IPS-15b (cell line): ENCODE data around the gene PFN4.
A peak's percentile ranks its signal among the peaks of the same experiment; 100 is the strongest.
"Not testable (repeated sequence)": the region's sequence is repeated elsewhere in the genome, so short reads cannot be mapped to it uniquely, and the experiment has no call there.

Source experiments
- H3K27me3 ChIP-seq: one replicate; pipeline ENCODE4 v1.6.1; 2013; ENCODE audit warnings: low read length; ENCODE audit not compliant: control insufficient read depth, insufficient read depth
- H3K36me3 ChIP-seq: one replicate; pipeline ENCODE4 v1.6.1; 2013; ENCODE audit warnings: low read length; ENCODE audit not compliant: control insufficient read depth, insufficient read depth
- H3K4me1 ChIP-seq: one replicate; pipeline ENCODE4 v1.6.1; 2013; ENCODE audit warnings: mild to moderate bottlenecking, low read length; ENCODE audit not compliant: control insufficient read depth, insufficient read depth
- H3K4me3 ChIP-seq: one replicate; pipeline ENCODE4 v1.5.1; 2013; ENCODE audit warnings: low read depth, low read length
- H3K9ac ChIP-seq: one replicate; pipeline ENCODE4 v1.6.1; 2013; ENCODE audit warnings: low read depth, mild to moderate bottlenecking, low read length
- H3K9me3 ChIP-seq: one replicate; pipeline ENCODE4 v1.6.1; 2013; ENCODE audit warnings: mild to moderate bottlenecking, low read length; ENCODE audit not compliant: control insufficient read depth, insufficient read depth

Gene PFN4

DNA sequence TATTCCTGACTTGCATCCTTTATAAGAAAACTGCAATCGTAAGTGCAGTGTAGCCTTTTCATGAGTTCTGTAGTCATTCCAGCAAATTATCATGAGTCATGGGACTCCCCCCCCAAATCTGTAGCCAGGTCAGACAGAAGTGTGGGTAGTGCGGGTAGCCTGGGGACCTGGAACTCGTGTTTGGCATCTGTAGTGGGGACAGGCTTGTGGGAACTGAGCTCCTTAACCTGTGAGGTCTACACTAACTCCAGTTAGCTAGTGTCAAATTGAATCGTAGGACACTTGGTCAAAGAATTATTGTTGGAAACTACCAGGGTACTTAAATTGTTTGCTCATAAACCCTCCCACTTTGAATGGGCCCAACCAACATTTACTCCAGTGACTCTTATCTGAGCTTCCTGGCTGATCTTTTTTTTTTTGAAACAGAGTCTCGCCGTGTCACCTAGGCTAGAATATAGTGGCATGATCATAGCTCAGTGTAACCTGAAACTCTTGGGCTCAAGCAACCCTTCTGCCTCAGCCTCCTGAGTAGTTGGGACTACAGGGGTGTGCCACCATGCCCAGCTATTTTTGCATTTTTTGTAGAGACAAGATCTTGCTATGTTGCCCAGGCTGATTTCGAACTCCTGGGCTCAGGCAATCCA lies 12.4 kb downstream of the PFN4 start:
- H3K4me1 ChIP-seq: no peaks in the 10 kb centered on the region
- no peak overlapping the region for H3K9ac ChIP-seq
- no peaks in the 10 kb centered on the region for H3K27me3 ChIP-seq
- no peaks in the 10 kb centered on the region for H3K36me3 ChIP-seq
- no peak overlapping the region for H3K4me3 ChIP-seq
- H3K9me3 ChIP-seq: peaks cover 6% of the 10 kb centered on the region

DNA sequence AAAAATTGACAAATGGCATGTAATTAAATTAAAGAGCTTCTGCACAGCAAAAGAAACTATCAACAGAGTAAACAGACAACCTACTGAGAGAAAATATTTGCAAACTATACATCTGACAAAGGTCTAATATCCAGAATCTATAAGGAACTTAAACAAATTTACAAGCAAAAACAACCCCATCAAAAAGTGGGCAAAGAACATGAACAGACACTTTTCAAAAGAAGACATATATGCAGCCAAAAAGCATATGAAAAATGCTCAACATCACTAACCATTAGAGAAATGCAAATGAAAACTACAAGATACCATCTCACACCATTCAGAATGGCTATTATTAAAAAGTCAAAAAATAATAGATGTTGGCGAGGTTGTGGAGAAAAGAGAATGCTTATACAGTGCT lies 13.7 kb downstream of the PFN4 start:
- H3K9me3 ChIP-seq, H3K36me3 ChIP-seq, H3K4me1 ChIP-seq, H3K4me3 ChIP-seq, H3K27me3 ChIP-seq, H3K9ac ChIP-seq: not testable (repeated sequence)

DNA sequence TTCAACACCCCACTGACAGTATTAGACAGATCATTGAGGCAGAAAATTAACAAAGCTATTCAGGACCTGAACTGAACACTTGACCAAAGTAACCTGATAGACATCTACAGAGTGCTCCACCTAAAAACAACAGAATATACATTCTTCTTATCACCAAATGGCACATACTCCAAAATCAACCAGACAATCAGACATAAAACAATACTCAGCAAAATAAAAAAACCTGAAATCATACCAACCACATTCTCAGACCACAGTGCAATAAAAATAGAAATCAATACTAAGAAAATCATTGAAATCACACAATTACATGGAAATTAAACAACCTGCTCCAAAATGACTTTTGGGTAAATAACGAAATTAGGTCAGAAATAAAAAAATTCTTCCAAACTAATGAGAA lies 15.8 kb downstream of the PFN4 start:
- Histone ChIP-seq H3K9ac (no peak overlapping the region), H3K4me1 (no peaks in the 10 kb centered on the region), H3K27me3 (no peaks in the 10 kb centered on the region), H3K36me3 (no peaks in the 10 kb centered on the region), H3K4me3 (no peak overlapping the region), H3K9me3 (no peaks in the 10 kb centered on the region)

DNA sequence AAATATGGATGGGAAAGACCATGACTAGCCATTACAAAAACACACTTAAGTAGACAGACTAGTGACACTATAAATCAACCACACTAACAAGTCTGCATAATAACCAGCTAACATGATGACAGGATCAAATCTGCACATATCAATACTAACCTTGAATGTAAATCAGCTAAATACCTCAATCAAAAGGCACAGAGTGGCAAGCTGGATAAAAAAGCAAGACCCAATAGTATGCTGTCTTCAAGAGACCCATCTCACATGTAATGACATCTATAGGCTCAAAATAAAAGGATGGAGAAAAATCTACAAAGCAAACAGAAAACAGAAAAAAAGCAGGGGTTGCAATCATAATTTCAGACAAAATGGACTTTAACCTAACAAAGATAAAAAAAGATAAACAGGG lies 16.3 kb downstream of the PFN4 start:
- Histone ChIP-seq H3K9ac (no peak overlapping the region), H3K36me3 (no peaks in the 10 kb centered on the region), H3K4me3 (no peak overlapping the region), H3K9me3 (no peaks in the 10 kb centered on the region), H3K27me3 (no peaks in the 10 kb centered on the region), H3K4me1 (no peaks in the 10 kb centered on the region)

DNA sequence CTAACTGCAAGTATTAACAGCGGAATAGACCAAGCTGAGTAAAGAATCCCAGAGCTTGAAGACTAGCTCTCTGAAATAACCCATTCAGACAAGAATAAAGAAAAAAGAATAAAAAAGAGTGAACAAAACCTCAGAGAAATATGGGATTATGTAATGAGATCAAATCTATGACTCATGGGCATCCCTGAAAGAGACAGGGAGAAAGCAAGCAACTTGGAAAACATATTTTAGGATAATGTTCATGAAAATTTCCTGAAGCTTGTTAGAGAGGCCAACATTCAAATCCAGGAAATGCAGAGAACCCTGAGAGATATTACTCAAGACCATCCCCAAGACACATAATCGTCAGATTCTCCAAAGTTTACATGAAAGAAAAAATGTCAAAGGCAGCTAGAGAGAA lies 17.3 kb downstream of the PFN4 start:
- no peak overlapping the region for H3K9ac ChIP-seq
- no peaks in the 10 kb centered on the region for H3K4me1 ChIP-seq
- no peak overlapping the region for H3K4me3 ChIP-seq
- H3K27me3 ChIP-seq: no peaks in the 10 kb centered on the region
- H3K36me3 ChIP-seq: no peaks in the 10 kb centered on the region
- H3K9me3 ChIP-seq: no peaks in the 10 kb centered on the region

DNA sequence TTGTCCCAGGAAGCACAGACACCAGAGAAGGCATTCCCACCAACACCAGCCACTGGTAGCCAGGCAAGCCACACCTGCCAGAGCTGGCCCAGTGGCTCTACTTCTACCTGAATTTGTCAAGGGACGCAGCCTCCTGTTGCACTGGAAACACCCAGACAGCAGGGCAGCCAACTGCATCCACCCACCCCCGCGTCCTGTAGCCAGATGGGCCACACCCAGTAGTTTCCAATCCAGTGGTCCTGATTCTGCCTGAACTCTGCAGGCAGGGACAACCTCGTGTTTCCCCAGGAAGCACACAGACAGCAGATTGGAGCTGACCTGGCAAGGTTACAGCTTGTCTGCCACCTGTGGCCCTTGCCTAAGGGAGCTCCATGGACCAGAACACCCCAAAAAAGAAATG lies 18.2 kb downstream of the PFN4 start:
- Histone ChIP-seq H3K27me3 (no peaks in the 10 kb centered on the region), H3K4me1 (no peaks in the 10 kb centered on the region), H3K9ac (no peak overlapping the region), H3K9me3 (no peaks in the 10 kb centered on the region), H3K4me3 (no peak overlapping the region), H3K36me3 (no peaks in the 10 kb centered on the region)

DNA sequence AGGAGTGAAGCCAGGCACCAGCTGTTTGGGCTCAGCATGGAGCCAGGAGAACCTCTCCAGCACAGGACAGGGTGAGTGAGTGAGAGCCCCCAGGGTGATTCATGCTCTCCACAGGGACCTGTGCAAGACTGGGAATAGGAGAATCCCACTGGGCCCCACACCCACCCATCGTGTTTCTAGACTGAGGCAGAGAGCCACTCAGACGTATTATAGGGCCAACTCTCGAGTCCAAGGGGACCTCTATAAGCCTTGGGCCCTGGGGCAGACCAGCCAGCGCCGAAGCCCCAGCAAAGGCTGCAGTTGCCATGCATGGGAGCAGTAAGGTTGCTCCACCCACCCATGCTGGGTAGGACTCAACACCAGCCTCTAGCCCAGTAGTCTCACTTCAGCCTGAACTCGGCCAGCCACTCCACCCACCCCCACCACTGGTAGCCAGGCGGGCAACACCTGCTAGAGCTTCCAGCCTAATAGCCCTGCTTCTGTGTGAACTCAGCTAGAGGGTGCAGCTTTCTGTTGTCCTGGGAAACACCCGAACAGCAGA lies 19.0 kb downstream of the PFN4 start:
- Histone ChIP-seq H3K9ac (no peak overlapping the region), H3K4me3 (no peak overlapping the region), H3K4me1 (no peaks in the 10 kb centered on the region)

DNA sequence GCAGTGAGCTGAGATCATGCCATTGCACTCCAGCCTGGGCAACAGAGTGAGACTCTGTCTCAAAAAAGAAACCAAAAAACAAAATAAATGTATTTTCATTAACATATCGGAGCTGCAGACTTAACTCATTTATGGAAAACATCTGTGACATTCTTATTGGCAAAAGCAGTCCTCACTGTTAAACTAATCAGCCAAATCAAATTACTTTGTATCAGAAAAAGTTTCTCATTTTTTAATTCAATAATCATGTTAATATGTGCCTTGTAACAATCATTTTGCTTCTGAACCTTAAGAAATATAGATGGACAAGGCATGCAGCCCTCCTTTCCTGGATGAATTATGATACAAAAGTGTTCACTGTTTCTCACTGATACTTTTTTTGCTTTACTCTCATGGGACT lies 20.5 kb downstream of the PFN4 start:
- Histone ChIP-seq H3K27me3 (no peaks in the 10 kb centered on the region), H3K9ac (no peak overlapping the region), H3K4me3 (no peak overlapping the region), H3K36me3 (no peaks in the 10 kb centered on the region), H3K9me3 (no peaks in the 10 kb centered on the region), H3K4me1 (no peaks in the 10 kb centered on the region)

More for the DNA sequence above, 19.0 kb downstream of the PFN4 start:
- no peaks in the 10 kb centered on the region for H3K9me3 ChIP-seq
- H3K27me3 ChIP-seq: no peaks in the 10 kb centered on the region
- no peaks in the 10 kb centered on the region for H3K36me3 ChIP-seq

DNA sequence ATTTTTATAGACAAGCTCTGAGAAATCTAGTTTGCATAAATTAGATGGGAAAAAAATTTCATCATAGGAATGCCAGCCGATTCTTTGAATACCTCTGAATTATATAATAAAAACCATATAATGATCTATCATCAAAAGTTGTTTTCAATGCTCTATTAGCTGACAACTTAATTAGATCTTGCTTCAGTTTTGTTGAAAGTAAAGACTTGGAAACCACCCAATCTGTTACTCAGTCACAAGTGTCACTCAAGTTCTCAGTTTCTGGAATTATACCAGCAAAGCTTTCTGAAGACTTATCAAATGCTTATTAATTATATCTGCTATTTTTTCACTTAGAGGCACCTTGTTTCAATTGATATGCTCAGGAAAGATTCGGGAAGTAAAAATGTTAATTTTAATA lies 21.1 kb downstream of the PFN4 start:
- Histone ChIP-seq H3K4me3 (no peak overlapping the region), H3K36me3 (no peaks in the 10 kb centered on the region), H3K9ac (no peak overlapping the region)

DNA sequence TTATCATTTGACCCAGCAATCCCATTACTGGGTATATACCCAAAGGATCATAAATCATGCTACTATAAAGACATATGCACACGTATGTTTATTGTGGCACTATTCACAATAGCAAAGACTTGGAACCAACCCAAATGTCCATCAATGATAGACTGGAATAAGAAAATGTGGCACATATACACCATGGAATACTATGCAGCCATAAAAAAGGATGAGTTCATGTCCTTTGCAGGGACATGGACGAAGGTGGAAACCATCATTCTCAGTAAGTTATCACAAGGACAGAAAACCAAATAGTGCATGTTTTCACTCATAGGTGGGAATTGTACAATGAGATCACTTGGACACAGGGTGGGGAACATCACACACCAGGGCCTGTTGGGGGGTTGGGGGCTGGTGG lies 22.4 kb downstream of the PFN4 start:
- H3K4me1 ChIP-seq, H3K27me3 ChIP-seq, H3K36me3 ChIP-seq, H3K9me3 ChIP-seq, H3K4me3 ChIP-seq, H3K9ac ChIP-seq: not testable (repeated sequence)

More for the DNA sequence above, 21.1 kb downstream of the PFN4 start:
- Histone ChIP-seq H3K27me3 (no peaks in the 10 kb centered on the region), H3K9me3 (no peaks in the 10 kb centered on the region), H3K4me1 (no peaks in the 10 kb centered on the region)

DNA sequence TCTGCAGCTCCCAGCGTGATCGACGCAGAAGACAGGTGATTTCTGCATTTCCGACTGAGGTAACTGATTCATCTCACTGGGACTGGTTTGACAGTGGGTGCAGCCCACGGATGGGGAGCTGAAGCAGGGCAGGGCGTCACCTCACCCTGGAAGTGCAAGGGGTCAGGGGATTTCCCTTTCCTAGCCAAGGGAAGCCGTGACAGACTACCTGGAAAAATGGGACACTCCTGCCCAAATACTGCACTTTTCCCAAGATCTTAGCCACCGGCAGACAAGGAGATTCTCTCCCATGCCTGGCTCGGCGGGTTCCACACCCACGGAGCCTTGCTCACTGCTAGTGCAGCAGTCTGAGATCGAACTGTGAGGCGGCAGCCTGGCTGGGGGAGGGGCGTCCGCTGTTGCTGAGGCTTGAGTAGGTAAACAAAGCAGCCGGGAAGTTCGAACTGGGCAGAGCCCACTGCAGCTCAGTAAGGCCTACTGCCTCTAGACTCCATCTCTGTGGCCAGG lies 27.9 kb downstream of the PFN4 start:
- Histone ChIP-seq H3K4me3 (peak overlapping the region; percentile 32), H3K9ac (peak overlapping the region; percentile 24)
- H3K9me3 ChIP-seq, H3K36me3 ChIP-seq, H3K27me3 ChIP-seq, H3K4me1 ChIP-seq: not testable (repeated sequence)

DNA sequence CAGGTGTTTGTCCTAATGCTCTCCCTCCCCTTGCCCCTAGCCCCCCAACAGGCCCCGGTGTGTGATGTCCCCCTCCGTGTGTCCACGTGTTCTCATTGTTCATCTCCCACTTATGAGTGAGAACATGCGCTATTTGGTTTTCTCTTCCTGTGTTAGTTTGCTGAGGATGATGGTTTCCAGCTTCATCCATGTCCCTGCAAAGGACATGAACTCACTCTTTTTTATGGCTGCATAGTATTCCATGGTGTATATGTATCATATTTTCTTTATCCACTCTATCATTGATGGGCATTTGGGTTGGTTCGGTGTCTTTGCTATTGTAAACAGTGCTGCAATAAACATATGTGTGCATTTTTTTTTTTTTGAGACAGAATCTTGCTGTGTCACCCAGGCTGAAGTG lies 29.9 kb downstream of the PFN4 start:
- not testable (repeated sequence) for H3K27me3 ChIP-seq, H3K4me1 ChIP-seq, H3K4me3 ChIP-seq, H3K36me3 ChIP-seq, H3K9ac ChIP-seq, H3K9me3 ChIP-seq
